Muscle of arm (tissue), 14 donors: ENCODE measurements around the gene CDHR1. TPM values are rescaled to one million over a fixed set of nuclear protein-coding genes. Genes with fewer than 3 reads are reported as not detected.
"Not testable (repeated sequence)": the region's sequence is repeated elsewhere in the genome, so short reads cannot be mapped to it uniquely, and the experiment has no call there.

Experiments
- DNase-seq: peaks from one replicate; pipeline ENCODE4 v3.0.0-alpha.2; 2013
- long read RNA-seq, 11 donors: transcript quantifications; one replicate each; lab custom pipeline, GENCODE V29; 2026
- polyA plus RNA-seq, 12 donors: library from polyadenylated mRNA; unstranded; fragments of 120-200 nt; gene quantifications; one replicate each; pipeline ENCODE4 v1.2.1, GENCODE V29; 2013; ENCODE audit not compliant: insufficient read length in 12 of 12

Gene CDHR1
- polyA plus RNA-seq = 1 to 10 TPM in 3 of 12 donors, under 1 TPM in 7, not detected in 2; 0.53 to 1.6 (median 0.85) TPM
- long read RNA-seq, donor 1, partial matches to known transcripts = 5 of 7 reads
- long read RNA-seq, donor 1, other reads (novel, unspliced or antisense) = 0 of 7 reads
- long read RNA-seq, donor 2 = 0 reads
- long read RNA-seq, donor 3 = 0 reads
- long read RNA-seq, donor 4 = 0 reads
- long read RNA-seq, donor 5 = 0 reads
- long read RNA-seq, donor 6 = 0 reads
- long read RNA-seq, donor 7 = 0 reads
- long read RNA-seq, donor 8 = 0 reads
- long read RNA-seq, donor 9 = 0 reads
- long read RNA-seq, donor 10 = 0 reads
- long read RNA-seq, donor 11 = 0 reads

DNA sequence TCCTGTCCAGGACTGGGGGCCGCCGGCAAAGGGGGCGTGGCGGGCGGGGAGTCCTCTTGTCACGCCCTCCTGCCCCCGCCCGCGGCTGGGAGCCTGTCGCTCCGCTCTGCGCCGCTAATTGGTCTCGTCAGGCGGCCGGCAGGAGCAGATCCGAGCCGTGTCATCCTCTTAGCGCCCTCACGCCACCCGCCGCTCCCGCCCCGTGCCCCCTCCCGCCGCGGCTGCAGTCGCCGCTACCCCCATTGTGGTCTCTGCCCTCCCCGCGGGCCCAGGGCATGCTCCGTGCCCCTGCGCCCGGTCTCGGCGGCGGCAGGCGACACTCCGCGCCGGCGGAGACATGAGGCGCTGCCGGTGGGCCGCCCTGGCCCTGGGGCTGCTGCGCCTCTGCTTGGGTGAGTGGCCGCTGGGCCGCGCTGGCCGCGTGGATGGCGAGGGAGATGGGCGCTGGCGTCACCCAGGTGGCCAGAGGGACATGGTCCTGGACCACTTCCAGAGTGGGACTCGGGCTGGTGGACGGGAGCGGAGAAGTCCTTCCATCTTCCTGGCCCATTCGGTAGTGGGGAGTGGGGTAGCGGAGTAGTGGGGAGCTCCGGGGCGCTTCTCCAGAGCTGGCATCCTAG, at the start of gene CDHR1:
Gene CDHR1, plus strand, starts transcription at position 114 of the 620 bp plus-strand sequence. Its CDS starts 224 bp downstream, at position 338.
- DNase-seq = no peak

DNA sequence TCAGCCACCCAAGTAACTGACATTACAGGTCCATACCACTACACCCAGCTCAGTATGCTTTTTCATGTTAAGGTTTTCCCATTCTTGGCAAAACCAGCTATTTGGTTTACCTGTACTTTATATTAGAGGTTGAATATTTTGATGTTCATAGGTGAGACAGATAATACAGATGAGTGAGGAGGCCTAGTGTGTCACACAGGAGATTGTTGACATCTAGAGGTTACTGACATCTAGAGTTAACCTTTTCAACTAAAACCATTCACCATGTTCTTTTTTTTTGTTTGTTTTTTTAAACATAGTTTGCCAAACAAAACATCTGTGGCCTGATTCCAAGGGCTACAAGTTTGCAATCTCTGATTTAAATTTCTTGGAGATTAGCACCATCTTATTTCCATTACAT, 47.0 kb upstream of the CDHR1 start:
- DNase-seq = no peak

DNA sequence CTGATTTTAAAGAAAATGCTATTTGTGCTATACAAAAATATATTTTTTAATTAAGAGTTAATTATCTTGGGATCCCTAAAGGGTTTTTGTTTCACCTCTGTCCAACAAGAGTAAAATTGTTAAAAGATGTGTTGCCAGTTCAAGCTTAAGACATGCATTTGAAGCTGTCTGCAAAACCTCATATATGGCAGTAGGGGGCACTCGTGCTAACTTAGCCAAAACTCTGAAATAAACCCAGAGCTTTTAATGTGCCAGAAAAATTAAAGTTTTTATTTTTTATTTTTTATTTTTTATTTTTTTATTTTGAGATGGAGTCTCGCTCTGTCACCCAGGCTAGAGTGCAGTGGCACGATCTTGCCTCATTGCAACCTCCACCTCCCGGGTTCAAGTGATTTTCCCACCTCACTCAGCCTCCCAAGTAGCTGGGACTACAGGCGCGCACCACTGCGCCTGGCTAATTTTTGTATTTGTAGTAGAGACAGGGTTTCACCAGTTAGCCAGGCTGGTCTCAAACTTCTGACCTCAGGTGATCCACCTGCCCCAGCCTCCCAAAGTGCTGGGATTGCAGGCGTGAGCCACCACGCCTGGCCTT, 46.2 kb upstream of the CDHR1 start:
- peak; percentile 9 for DNase-seq

DNA sequence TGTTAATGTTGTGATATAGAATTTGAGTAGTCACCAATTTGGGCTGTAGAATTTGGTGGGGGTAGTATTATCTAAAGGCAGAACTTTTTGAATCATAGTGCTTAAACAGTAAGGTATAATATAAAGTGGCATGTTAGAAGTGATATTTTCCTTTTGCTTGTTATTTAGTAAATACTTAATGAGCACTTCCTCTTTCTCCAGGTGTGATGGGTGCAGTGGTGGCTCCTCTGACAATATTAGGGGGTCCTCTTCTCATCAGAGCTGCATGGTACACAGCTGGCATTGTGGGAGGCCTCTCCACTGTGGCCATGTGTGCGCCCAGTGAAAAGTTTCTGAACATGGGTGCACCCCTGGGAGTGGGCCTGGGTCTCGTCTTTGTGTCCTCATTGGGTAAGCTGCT, 44.5 kb upstream of the CDHR1 start:
- no peak for DNase-seq

DNA sequence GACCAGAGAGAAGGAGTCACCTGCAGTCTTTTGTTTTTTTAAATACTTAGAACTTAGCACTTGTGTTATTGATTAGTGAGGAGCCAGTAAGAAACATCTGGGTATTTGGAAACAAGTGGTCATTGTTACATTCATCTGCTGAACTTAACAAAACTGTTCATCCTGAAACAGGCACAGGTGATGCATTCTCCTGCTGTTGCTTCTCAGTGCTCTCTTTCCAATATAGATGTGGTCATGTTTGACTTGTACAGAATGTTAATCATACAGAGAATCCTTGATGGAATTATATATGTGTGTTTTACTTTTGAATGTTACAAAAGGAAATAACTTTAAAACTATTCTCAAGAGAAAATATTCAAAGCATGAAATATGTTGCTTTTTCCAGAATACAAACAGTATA, 41.6 kb upstream of the CDHR1 start:
- DNase-seq = no peak

DNA sequence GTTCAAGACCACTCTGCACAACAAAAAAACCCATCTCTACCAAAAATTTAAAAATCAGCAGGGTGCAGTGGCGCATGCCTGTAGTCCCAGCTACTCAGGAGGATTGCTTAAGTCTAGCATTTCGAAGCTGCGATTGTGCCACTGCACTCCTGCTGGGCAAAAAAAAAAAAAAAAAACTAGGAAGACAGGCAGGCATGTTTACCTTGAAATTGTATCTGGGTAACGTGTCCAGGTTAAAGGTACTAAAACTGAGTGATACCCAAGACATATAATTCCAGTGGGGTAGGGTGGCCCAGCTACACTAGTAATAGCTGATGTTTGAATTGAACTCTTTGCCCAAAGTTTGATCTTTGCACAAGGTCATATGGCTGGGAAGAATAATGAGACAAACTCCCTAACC, 38.8 kb upstream of the CDHR1 start:
- no peak for DNase-seq

DNA sequence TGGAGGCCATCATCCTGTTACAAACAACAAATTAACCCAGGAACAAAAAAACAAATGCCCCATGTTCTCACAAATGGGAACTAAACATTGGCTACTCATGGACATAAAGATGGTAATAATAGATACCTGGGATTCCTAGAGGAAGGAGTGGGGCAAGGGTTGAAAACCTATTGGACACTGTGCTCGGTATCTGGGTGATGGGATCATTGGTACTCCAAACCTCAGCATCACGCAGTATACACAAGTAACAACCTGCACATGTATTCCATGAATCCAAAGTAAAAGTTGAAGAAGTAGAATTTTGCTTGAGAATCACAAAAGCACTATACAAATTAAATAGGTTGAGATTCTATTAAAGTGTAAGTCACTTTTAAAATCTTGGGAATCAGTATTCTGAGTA, 38.3 kb upstream of the CDHR1 start:
- DNase-seq = no peak

DNA sequence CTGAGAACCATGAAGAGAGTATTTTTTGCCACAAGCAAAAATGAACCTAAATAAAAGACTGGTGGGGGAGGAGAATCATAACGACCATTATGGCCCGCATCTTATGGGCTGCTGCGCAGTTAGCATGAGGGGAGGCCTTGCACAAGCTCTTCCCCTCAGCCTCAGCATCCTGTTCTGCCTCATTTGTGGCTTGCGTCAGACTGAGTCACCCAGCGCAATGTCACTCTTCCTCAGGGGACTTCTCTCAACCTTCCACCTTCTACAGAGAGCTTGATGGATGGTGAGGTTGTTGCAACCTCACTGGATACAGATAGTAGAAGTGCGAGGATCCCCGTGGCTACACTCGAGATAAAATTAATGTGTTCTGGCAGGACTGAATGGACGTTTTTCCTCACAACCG, 37.6 kb upstream of the CDHR1 start:
- no peak for DNase-seq

DNA sequence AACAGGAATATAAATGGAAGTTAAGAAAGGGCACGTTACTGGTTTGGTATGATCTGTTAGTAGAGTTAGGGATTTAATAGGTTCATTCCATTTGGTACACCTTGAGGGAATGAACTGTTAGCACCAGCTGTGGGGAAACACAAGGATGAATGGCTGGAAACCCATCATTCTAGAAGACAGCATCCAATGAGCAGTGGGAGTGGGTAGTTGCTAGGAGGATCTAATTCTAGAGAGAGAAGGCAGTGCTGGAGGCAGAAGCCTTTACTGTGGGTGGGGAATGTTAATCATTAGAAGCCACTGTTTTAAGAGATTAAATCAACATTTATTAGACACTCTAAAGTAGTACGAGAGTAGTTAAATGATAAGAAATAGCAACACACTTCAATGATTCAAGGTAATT, 36.3 kb upstream of the CDHR1 start:
- no peak for DNase-seq

DNA sequence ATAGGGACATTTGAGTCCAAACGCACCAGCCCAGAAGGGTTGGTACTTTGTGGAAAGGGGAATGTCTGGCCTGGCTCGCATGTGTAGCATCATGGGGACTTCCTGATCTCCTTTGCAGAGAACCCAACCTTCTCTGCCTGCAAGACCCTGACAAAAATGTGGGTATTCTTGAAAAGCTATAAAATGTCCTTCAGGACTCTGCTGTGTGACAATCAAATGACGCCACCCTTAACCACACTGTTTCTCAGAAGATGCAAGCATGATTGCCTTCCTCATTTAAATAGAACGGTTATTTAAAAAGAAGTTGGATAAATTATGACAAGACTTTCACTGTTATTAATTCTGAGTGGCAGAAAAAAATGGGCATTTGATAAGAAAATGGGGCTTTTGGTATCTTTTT, 35.8 kb upstream of the CDHR1 start:
- no peak for DNase-seq

DNA sequence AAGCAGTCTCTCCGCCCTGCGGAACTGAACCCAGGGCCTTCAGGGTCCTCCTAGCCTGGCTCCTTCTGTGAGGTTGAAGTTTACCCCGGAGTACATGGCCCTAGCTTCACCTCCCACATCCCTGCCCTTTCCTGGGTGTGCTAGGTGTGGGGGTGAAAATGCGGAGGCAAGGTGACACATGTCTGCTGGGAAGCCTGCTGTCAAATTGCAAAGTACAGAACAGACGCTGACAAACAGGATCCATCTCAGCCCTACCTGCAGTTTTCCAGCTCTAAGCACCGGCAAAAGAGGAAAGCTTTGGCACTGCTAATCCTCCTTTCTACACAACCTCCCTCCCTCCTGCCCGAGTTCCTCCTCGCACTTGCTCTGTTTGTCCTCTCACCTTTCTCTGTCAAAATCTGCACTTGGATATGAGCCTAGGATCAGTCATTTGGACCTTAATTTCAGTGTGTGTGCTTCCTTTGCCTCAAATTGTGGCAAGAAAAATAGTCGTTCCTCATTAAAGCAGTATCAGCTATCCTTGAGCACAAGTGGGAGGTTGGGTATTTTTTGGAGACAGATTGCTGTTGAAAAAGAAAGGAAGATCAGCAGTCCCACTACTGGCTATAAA, 35.2 kb upstream of the CDHR1 start:
- no peak for DNase-seq

DNA sequence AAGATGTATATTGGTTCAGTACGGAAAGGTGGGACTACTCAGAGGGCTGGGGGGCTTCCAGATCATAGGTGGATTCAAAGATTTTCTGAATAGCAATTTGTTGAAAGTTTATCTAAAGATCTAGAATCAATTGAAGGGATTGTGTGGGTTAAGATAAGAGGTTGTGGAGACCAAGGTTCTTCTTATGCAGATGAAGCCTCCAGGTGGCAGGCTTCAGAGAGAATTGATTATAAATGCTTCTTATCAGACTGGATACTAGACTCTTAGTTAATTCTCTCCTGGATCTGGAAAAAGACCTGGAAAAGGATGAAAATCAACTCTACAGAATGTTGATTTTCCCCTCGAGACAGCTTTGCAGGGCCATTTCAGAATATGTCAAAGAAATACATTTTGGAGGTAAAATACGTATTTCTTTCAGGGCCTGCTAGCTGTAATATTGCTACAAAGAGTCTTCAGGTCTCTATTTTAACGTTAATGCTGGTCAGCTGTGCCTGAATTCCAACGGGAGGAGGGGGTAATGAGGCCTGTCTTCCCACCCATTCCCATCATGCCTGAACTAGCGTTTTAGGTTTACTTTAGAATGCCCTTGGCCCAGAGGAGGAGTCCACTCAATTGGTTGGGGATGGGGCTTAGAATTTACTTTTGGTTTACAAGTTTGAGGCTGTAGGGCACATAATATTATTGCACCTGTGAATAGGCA, 33.5 kb upstream of the CDHR1 start:
- no peak for DNase-seq

DNA sequence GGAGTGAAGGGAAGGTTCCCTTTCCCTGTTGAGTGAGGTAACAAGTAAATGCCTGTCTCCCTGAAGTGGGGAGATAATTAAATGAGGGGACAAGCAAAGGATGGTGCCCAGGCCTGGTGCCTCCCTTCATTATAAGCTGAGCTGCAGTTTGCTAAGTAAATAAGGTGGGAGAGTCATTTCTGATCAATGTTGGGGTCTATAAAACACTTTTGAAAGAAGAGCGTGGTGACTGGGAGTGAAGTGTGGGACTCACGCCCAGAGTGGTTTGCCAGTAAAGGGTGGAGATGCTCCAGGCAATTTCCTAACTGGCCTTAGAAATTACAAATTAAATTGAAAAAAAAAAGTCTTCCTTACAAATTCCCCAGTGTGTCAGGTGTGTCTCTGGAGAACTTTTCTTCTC, 30.3 kb upstream of the CDHR1 start:
- no peak for DNase-seq

DNA sequence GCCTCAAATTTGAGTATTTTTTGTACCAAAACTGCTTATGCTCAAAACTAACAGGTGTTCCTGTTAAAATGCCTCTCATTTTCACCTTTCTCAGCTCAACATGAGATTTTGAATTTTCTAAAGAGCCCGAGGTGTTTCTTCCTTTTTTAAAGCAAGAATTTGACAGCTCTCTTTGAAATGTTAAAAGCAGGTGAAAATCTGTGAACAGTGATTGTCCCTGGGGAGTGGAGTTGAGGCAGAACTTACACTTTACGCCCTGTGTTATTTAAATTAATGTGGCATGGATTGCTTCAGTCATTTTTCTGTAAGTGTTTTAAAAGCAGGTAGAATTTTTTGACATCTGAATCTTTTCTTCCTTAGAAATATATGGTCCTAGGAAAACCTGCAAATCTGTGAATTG, 29.9 kb upstream of the CDHR1 start:
- no peak for DNase-seq

DNA sequence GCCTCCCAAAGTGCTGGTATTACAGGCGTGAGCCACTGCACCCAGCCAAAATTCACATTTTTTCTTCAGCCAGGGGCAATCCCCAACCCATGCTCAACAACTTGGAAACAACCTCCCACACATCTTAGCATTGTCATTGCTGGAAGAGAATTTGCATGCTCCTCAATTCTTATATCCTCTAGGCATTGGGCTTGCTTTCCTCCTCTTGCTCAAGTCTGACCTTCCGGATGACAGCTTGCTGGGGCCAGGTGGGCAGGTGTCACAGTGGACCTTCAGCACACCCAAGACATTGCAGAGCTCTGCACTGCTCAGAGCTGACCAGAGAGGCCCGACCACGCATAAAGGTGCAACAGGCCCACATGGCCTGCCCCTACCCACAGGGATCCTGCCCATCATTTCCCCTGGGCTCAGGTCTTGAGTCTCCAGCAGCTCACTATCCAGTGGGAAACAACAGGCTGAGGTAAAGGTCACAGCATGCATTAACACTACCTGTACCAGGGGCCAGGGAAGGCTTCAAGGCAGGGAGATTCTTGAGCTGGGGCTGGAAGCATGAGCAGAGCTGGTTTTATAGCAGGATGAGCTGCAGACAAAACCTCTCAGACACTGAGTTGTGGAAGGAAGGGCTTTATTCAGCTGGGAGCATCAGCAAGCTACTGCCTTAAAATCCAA, 27.6 kb upstream of the CDHR1 start:
- DNase-seq = no peak

DNA sequence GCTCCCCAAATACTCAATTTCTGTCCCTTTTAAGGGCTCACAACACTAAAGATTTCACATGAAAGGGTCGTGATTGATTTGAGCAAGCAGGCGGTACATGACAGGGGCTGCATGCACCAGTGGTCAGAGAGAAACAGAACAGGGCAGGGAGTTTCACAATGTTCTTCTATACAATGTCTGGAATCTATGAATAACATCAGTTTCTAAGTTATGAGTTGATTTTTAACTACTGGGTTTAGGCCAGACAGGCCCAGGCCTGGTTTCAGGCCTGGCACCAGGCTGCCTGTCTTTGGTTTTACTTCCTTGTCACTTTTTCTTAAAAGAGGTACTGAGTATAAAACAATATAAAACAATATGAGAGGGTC, 27.1 kb upstream of the CDHR1 start:
- not testable (repeated sequence) for DNase-seq

DNA sequence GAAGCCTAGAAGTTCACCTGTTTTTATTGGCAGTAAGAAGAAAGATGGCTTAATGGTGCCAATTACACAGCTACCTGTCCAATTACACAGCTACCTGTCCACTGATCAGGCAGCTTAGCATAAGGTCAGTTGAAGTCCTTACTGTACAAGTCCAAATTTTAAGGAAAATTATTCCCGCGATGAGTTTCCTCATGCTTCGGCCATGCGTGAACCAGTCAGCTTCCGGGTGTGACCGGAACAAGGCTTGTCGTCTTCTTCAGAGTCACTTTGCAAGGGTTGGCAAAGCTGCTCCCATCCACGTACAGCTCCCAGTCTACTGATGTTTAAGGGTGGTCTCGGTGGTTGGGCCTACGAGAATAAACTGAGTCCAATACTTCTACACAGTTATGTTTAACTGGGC, 26.0 kb upstream of the CDHR1 start:
- DNase-seq = not testable (repeated sequence)

DNA sequence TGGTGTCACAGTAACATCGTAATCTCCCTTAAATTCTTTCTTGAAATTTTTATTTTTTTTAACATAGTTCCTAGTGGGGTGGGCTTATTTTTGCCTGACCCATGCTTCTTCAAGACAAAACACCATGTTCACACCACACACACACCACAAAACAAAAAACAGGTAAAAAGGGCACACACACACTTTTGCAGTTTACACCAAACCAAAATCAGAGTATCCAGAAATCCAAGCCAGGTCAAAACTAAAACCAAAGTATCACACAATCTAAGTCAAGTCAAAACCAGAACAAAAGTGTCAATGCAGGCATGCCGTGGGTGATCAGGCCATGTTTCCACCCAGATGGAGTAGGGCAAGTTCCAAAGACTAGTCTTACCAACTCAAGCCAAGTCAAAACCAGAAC, 23.1 kb upstream of the CDHR1 start:
- not testable (repeated sequence) for DNase-seq

DNA sequence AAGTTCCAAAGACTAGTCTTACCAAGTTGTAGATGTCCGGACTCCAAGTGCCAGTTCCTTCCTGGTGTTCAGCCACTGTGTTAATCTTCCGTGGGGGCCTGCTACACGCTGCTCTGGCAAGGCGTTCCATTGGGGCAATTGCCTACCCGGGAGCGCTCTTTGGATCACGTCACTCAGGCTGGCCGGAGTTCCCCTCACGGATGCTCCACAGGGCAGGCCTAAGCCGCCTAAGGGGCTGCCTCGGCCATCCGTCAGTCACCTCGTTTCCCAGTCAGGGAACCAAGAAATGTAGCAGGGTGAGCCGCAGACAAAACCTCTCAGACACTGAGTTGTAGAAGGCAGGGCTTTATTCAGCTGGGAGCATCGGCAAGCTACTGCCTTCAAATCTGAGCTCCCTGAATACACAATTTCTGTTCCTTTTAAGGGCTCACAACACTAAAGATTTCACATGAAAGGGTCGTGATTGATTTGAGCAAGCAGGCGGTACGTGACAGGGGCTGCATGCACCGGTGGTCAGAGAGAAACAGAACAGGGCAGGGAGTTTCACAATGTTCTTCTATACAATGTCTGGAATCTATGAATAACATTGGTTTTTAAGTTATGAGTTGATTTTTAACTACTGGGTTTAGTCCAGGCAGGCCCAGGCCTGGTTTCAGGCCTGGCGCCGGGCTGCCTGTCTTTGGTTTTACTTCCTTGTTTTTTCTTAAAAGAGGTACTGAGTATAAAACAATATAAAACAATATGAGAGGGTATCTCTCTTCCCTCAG, 22.5 kb upstream of the CDHR1 start:
- DNase-seq = not testable (repeated sequence)

DNA sequence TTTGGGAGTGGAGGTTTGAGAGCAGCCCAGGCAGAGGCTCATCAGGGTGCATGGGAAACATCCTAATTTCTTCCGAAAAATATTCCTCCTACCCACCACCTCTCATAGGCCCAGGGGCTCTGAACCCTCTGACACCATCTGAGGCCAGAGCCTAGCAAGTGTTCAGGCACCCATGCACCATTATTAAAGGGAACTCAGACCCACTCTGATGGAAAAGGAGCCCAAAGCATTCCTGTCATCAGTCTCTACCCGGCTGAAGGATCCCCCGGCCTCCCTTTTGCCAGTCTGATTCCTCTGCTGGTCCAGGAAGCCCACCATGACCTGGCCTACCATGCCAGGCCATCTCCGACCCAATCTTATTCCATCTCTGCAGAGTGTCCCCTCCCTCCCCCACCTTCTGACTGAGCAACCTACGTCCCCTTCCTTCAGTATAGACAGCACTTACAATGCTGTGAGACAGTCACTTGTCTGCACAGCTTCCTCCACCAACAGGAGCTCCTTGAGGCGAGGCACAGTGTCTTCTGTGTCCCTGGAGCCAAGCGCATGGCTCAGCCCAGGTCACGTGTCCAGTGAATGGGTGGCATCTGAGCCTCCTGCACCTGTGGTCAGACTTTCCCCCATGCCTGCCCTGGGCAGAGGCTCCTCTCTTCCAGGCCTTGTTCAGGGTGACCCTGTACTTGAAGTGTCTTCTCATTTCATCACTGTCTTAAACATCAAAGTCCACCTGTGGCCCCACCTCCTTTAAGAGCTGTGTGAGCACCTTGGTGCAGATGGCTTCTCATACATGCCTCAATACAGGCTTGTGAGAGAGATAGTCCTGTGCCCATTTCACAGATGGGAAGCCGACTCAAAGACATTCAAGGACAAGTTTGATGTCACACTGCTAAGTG, 21.6 kb upstream of the CDHR1 start:
- DNase-seq = no peak
